GM18498 (cell line): Measurements from ENCODE around the gene SPC24.
"Not testable (repeated sequence)": the region's sequence is repeated elsewhere in the genome, so short reads cannot be mapped to it uniquely, and the experiment has no call there.

Experiments used
- ATAC-seq: cut with Tn5 transposase; IDR thresholded peaks from one replicate; pipeline ENCODE4 v1.9.1; 2021; ENCODE audit warnings: mild to moderate bottlenecking, moderate library complexity; ENCODE audit not compliant: unreplicated experiment

Gene SPC24

DNA sequence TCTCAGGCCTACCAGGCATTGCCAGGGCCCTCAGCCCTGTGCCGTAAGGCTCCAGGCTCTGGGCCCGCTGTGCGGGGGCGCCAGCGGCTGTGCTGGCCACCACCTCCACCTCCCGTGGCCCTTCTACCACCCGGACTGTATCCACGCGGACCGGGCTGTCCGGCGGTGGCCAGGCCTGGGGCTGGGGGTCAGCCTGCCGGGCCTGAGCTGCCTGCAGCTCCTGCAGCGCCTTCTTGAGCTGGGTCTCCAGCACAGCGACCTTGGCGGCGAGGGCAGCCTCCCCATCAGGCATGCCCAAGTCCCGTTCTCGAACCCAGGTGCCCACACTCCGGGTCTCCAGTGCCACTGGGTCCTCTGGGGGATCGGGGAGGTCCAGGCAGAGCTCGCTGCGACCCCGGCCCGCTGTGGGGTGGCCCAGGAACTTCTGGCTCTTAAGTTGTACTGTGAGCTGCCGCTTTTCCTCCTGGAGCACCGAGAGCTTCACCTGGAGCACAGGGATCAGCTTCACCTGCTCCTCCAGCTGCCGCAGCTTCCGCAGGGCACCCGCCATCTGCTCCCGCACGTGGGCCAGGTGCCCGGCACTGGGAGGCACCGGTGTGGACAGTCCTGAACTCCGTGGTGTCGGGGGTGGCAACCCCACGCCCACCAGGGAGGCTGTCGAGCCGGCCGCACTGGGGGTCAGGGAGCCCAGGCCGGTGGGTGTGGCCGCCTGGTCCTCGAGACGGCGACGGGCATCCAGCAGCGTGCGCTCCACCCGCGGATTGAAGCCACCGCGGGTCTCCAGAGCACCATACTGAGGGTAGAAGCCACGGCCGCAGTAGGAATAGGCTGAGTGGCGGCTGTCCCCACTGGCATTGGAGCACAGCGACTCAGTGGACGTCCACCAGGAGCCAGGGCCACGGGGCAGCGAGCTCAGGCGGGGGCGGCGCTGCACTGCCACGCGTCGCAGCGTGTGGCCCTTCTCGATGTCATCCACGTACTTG lies 37.7 kb upstream of the SPC24 start:
- ATAC-seq, result no peak

GRCh38 chr19:11191934-11192333 lies 36.4 kb upstream of the SPC24 start:
- ATAC-seq, result no peak

GRCh38 chr19:11191273-11191755 lies 35.7 kb upstream of the SPC24 start:
- no peak for ATAC-seq

- no peak for ATAC-seq
These were observed 34.9 kb upstream of the SPC24 start for GRCh38 chr19:11190501-11190900.

DNA sequence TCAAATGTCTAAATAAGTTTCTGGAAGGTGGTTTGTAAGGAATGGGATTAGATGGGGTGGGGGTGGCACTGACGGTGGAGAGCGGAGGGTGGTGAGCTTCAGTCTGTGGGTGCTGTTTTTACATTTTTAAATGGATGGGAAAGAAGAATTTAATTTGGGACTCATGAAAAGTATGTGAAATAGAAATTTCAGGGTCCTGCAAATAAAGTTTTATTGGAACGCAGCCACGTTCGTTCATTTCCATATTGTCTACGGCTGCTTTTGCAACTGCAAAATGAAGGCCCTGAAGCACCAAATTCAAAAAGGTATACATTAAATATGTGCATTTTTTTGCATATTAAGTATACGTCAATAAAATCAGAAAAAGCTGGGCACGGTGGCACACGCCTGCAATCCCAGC lies 31.9 kb upstream of the SPC24 start:
- ATAC-seq, result no peak

DNA sequence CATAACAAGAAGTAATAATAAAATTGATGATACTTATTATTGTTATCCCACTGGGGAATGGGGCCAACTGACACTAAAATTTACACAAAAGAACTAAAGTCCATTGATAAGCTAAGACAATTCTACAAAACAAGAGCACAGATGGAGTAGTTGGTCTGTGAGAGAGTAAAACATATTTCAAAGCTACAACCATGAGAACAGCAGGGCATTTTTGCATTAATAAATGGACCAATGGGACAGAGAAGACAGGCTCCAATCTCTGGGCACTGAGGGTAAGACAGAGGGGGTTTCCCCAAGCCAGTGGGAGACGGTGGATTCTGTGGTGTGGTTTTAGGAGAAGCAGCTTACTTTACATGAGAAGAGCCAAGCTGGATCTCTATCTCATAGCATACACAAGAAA lies 27.4 kb upstream of the SPC24 start:
- no peak for ATAC-seq

DNA sequence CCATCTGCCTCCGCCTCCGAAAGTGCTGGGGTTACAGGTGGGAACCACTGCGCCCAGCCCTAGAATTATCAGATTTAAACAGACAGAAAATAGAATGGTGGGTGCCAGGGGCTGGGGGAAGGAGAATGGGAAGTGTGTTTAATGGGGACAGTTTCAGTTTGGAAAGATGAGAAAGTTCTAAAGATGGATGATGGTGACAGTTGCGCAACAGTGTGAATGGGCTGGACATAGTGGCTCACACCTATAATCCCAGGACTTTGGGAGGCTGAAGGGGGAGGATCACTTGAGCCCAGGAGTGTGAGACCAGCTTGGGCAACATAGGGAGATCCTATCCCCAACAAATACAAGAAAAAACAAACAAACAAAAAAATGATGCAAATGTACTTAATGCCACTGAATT lies 25.9 kb upstream of the SPC24 start:
- no peak for ATAC-seq

DNA sequence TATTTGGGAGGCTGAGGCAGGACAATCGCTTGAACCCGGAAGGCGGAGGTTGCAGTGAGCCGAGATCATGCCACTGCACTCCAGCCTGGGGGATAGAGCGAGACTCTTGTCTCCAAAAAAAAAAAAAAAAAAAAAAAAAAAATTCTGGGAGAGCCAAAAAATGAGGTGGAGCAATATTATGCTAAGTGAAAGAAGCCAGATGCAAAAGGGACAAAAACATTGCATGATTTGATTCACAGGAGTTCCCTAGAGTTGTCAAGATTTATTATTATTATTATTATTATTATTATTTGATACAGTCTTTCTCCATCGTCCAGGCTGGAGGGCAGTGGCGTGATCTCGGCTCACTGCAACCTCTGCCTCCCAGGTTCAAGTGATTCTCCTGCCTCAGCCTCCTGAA lies 25.4 kb upstream of the SPC24 start:
- ATAC-seq, result not testable (repeated sequence)

GRCh38 chr19:11180346-11180745 lies 24.8 kb upstream of the SPC24 start:
- ATAC-seq, result no peak

GRCh38 chr19:11179716-11180297 lies 24.2 kb upstream of the SPC24 start:
- no peak for ATAC-seq

- ATAC-seq, result not testable (repeated sequence)
These were observed 23.5 kb upstream of the SPC24 start for GRCh38 chr19:11179145-11179465.

- ATAC-seq, result no peak
These were observed 22.0 kb upstream of the SPC24 start for GRCh38 chr19:11177592-11177991.

GRCh38 chr19:11176466-11177193 lies 21.0 kb upstream of the SPC24 start:
- no peak for ATAC-seq

DNA sequence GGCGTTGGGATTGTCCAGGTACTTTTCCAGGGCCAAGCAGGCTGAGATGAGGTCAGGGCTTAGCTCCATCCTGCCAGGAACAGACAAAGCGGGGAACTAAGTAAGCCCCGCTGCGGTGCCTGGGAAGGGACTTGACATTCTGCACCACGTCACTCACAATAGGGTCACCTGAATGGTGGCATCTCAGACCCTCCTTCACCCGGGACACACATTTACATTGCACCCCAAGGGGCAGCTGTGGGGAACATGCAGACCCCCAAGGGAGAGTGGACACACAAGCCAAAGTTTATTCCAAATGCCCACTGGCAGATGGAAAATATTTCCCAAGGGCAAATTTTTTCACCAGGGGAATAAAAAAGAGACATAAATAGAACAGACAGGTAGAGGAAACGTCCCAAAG lies 20.3 kb upstream of the SPC24 start:
- no peak for ATAC-seq

DNA sequence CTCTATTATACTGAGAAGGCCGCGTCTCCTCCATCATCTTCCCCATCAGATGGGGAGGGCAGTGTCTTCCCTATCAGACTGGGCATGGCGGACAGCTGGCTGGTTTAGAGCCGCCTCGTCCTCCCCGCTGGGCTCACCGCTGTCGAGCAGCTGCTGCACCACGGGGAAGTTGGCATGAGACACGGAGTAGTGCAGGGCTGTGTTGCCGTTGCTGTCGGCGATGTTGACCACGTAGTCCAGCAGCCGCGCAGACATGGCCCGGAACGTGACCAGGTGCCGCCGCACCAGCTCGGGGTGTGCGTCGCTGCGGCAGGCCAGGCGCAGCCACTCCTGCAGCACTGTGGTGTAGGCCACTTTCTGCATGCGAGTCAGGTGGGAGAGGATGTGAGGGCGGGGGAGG lies 18.8 kb upstream of the SPC24 start:
- no peak for ATAC-seq

- no peak for ATAC-seq
These were observed 18.1 kb upstream of the SPC24 start for GRCh38 chr19:11173516-11174155.

DNA sequence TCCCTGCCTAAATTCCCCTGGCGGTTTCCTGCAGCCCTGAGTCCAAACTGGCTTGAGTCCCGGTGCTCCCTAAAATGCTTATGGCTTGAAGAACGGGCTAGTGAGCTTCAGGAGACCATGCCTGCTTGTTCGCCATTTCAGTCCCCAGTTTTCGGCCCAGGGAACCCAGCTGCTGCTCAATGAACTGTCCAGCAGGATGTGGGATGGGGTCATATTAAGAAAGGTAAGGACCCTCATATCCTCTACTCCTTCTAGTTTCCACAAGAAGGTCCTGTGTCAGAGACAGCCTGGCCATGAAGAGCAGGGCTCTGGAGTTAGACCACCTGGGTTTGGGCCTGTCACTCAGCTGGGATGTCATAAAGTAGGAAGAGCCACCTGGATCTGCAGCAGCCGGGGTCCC lies 17.0 kb upstream of the SPC24 start:
- ATAC-seq, result no peak

DNA sequence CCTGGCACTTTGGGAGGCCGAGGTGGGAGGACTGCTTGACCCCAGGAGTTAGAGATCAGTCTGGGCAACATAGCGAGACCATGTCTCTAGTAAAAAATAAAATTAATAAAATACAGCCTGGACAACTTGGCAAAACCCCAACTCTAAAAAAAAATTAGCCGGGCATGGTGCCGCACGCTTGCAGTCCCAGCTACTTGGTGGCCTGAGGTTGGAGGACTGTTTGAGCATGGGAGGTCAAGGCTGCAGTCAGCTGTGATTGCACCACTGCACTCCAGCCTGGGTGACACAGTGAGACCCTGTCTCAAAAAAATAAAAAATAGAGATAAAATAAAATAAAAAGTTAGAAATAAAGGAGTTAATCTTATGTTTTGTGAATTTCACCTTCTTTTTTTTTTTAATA lies 15.6 kb upstream of the SPC24 start:
- ATAC-seq, result no peak

- no peak for ATAC-seq
These were observed 14.5 kb upstream of the SPC24 start for GRCh38 chr19:11169896-11170678.

DNA sequence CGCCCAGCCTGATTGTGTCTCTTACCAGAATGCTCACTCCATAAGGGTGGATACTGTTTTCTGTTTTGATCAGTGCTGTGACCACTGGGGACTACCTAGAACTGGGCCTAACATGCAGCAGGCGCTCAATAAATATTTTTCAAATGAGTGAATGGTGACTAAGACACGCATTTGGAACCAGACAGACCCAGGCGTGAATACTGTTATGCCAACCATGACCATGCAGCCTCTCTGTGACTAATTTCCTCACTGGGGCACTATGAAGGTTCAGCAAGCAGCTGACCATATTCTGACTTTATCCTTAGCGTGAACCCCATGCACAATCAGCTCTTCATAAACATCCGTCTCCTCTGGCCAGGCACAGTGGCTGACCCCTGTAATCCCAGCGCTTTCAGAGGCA lies 13.0 kb upstream of the SPC24 start:
- ATAC-seq, result no peak
